HCT116 (cell line): ENCODE results near the gene PODNL1. TPM values are rescaled to one million over a fixed set of nuclear protein-coding genes. Genes with fewer than 3 reads are reported as not detected.

ENCODE experiments used
- ATAC-seq: fragments of 200-7000 bp; cut with Tn5 transposase; 2 replicates; pipeline ENCODE4 v1.9.1; 2020; ENCODE audit warnings: mild to moderate bottlenecking, moderate library complexity
- BruUV-seq: library from RNA; stranded (reverse); fragments of 400-500 nt; replicated peaks from 2 replicates; lab custom pipeline; 2021; lab: Mats Ljungman, UMichigan
- CTCF ChIA-PET: fragments of 300-600 bp; sonication (Branson Sonifier 250); formaldehyde crosslinking; loops from one replicate; lab custom pipeline; 2021; ENCODE audit warnings: antibody characterized with exemption; lab: Charles Lee
- POLR2A ChIA-PET: fragments of 300-600, 350-600 bp; sonication (Branson Sonifier 250); formaldehyde crosslinking; loops from one replicate; lab custom pipeline; 2021; ENCODE audit warnings: antibody characterized with exemption; lab: Charles Lee
- RAD21 ChIA-PET, 2 experiments: fragments of 300-600 bp; sonication (Branson Sonifier 250); formaldehyde crosslinking; loops; one replicate each; lab custom pipeline; 2023; ENCODE audit warnings: low total read pairs in 2 of 2; ENCODE audit not compliant: uncharacterized antibody in 2 of 2, unreplicated experiment in 2 of 2, low non-redundant PET in 1 of 2; lab: Charles Lee
- DNase-seq: peaks from one replicate; pipeline ENCODE4 v3.0.0-alpha.2; 2010; ENCODE audit warnings: low read depth, low spot score
- H2AFZ ChIP-seq: fragments of 200-600 bp; shearing (Covaris generic), sonication (generic); 2 replicates; pipeline ENCODE4 v1.6.1; 2017; ENCODE audit warnings: low read depth, mixed run types, mixed read lengths, antibody characterized with exemption, low read length; ENCODE audit not compliant: poor library complexity, severe bottlenecking
- H3K27ac ChIP-seq: 2 replicates; pipeline ENCODE4 v1.5.1; 2012; ENCODE audit warnings: low read depth, low read length
- H3K27me3 ChIP-seq: fragments of 200-600 bp; sonication (generic); 2 replicates; pipeline ENCODE4 v1.6.1; 2016; ENCODE audit warnings: mixed run types, low read length, mixed read lengths; ENCODE audit not compliant: insufficient read depth
- H3K36me3 ChIP-seq, 2 experiments: fragments of 200-500 bp in 1 of 2; fragments of 200-600 bp in 1 of 2; sonication (Bioruptor generic) in 1 of 2; sonication (generic) in 1 of 2; 2 replicates each; pipeline versions ENCODE4 v1.5.1 to v1.6.1; 2014 to 2016; ENCODE audit warnings: low read length in 2 of 2, inconsistent platforms in 1 of 2, mixed read lengths in 1 of 2, mixed run types in 1 of 2; ENCODE audit not compliant: insufficient read depth in 2 of 2, control insufficient read depth in 1 of 2
- H3K4me1 ChIP-seq, 2 experiments: fragments of 200-600 bp in 1 of 2; sonication (generic) in 1 of 2; 2 replicates each; pipeline versions ENCODE4 v1.5.1 to v1.6.1; 2012 to 2017; ENCODE audit warnings: low read length in 2 of 2, inconsistent platforms in 1 of 2, mild to moderate bottlenecking in 1 of 2, mixed read lengths in 1 of 2, mixed run types in 1 of 2, moderate library complexity in 1 of 2; ENCODE audit not compliant: insufficient read depth in 2 of 2, control insufficient read depth in 1 of 2
- H3K4me2 ChIP-seq: fragments of 200-600 bp; sonication (generic); 2 replicates; pipeline ENCODE4 v1.6.1; 2017; ENCODE audit warnings: mixed run types, low read length, mixed read lengths
- H3K4me3 ChIP-seq, 2 experiments: fragments of 200-600 bp in 1 of 2; sonication (generic) in 1 of 2; replicated peaks in 1 of 2; 2 replicates each; pipeline ENCODE4 v1.5.1; 2011 to 2016; ENCODE audit warnings: low read length in 2 of 2, control low read depth in 1 of 2, low read depth in 1 of 2, mild to moderate bottlenecking in 1 of 2, mixed read lengths in 1 of 2, mixed run types in 1 of 2
- H3K79me2 ChIP-seq: fragments of 200-600 bp; sonication (generic); 2 replicates; pipeline ENCODE4 v1.6.1; 2017; ENCODE audit warnings: mild to moderate bottlenecking, mixed run types, low read length, moderate library complexity, mixed read lengths; ENCODE audit not compliant: insufficient read depth
- H3K9ac ChIP-seq: fragments of 200-600 bp; sonication (generic); 2 replicates; pipeline ENCODE4 v1.6.1; 2016; ENCODE audit warnings: low read length, mixed read lengths
- H3K9me2 ChIP-seq: fragments of 200-600 bp; sonication (generic), shearing (Covaris generic); 2 replicates; pipeline ENCODE4 v1.6.1; 2017; ENCODE audit warnings: mixed run types, mild to moderate bottlenecking, moderate library complexity; ENCODE audit not compliant: insufficient read depth
- H3K9me3 ChIP-seq, 2 experiments: fragments of 200-500 bp in 1 of 2; fragments of 200-600 bp in 1 of 2; sonication (Bioruptor generic) in 1 of 2; sonication (generic) in 1 of 2; 2 replicates each; pipeline ENCODE4 v1.6.1; 2014 to 2017; ENCODE audit warnings: low read length in 2 of 2, mixed read lengths in 2 of 2, inconsistent platforms in 1 of 2, low read depth in 1 of 2, mild to moderate bottlenecking in 1 of 2, mixed run types in 1 of 2, moderate library complexity in 1 of 2; ENCODE audit not compliant: control insufficient read depth in 1 of 2, insufficient read depth in 1 of 2
- H4K20me1 ChIP-seq: fragments of 200-600 bp; sonication (generic), shearing (Covaris generic); 2 replicates; pipeline ENCODE4 v1.6.1; 2017; ENCODE audit warnings: mixed run types, mild to moderate bottlenecking, moderate library complexity; ENCODE audit not compliant: insufficient read depth
- CBX3 ChIP-seq: IDR thresholded peaks from 2 replicates; pipeline ENCODE4 v1.6.1; 2012; ENCODE audit warnings: low read depth
- CEBPB ChIP-seq: IDR thresholded peaks from 2 replicates; pipeline ENCODE4 v1.6.1; 2012; ENCODE audit warnings: low read depth
- CTCF ChIP-seq, 3 experiments: fragments of 200-600 bp in 1 of 3; sonication (generic) in 1 of 3; IDR thresholded peaks in 2 of 3; conservative IDR thresholded peaks in 1 of 3; 2 replicates each; pipeline ENCODE4 v1.5.1; 2012 to 2017; ENCODE audit warnings: low read depth in 2 of 3, low read length in 2 of 3, antibody characterized with exemption in 1 of 3, borderline replicate concordance in 1 of 3, control low read depth in 1 of 3, mild to moderate bottlenecking in 1 of 3, mixed read lengths in 1 of 3, mixed run types in 1 of 3, moderate library complexity in 1 of 3; ENCODE audit not compliant: insufficient read depth in 1 of 3
- ELF1 ChIP-seq: IDR thresholded peaks from 2 replicates; pipeline ENCODE4 v1.6.1; 2012; ENCODE audit warnings: low read depth, borderline replicate concordance
- EZH2 ChIP-seq: fragments of 200-600 bp; sonication (generic); IDR thresholded peaks from 2 replicates; pipeline ENCODE4 v1.6.1; 2017; ENCODE audit warnings: antibody characterized with exemption, mixed run types
- EZH2phosphoT487 ChIP-seq: fragments of 200-600 bp; IDR thresholded peaks from 2 replicates; pipeline ENCODE4 v1.6.1; 2018; ENCODE audit warnings: antibody characterized with exemption, borderline replicate concordance
- FOSL1 ChIP-seq: IDR thresholded peaks from 2 replicates; pipeline ENCODE4 v1.6.1; 2012; ENCODE audit warnings: low read depth
- MAX ChIP-seq: IDR thresholded peaks from 2 replicates; pipeline ENCODE4 v1.6.1; 2012
- POLR2A ChIP-seq: IDR thresholded peaks from 2 replicates; pipeline ENCODE4 v1.7.0; 2011; ENCODE audit warnings: borderline replicate concordance; ENCODE audit not compliant: insufficient read depth, insufficient read length; ENCODE audit errors: extremely low read depth
- POLR2AphosphoS5 ChIP-seq: IDR thresholded peaks from 2 replicates; pipeline ENCODE4 v1.6.1; 2011; ENCODE audit warnings: mild to moderate bottlenecking, low read depth, low read length, moderate library complexity
- RAD21 ChIP-seq: IDR thresholded peaks from 2 replicates; pipeline ENCODE4 v1.6.1; 2012; ENCODE audit warnings: low read depth, mild to moderate bottlenecking
- TCF7L2 ChIP-seq: IDR thresholded peaks from 2 replicates; pipeline ENCODE4 v1.7.0; 2011; ENCODE audit warnings: borderline replicate concordance, inconsistent platforms; ENCODE audit not compliant: insufficient read depth, insufficient read length; ENCODE audit errors: extremely low read depth
- YY1 ChIP-seq: IDR thresholded peaks from 2 replicates; pipeline ENCODE4 v1.6.1; 2011; ENCODE audit warnings: low read length, low read depth, moderate library complexity, mild to moderate bottlenecking; ENCODE audit not compliant: insufficient replicate concordance; ENCODE audit errors: extremely low read depth
- ZBTB33 ChIP-seq: IDR thresholded peaks from 2 replicates; pipeline ENCODE4 v1.6.1; 2011; ENCODE audit warnings: mild to moderate bottlenecking, low read length, moderate library complexity; ENCODE audit not compliant: insufficient replicate concordance; ENCODE audit errors: extremely low read depth
- ZFX ChIP-seq: fragments of 450-650 bp; IDR thresholded peaks from 2 replicates; pipeline ENCODE4 v1.6.1; 2017
- ZNF274 ChIP-seq: fragments of 200-500 bp; sonication (Bioruptor generic); IDR thresholded peaks from 2 replicates; pipeline ENCODE4 v1.6.1; 2014; ENCODE audit warnings: mild to moderate bottlenecking, low read depth, low read length, inconsistent platforms
- intact Hi-C: fragments of 100-400 bp; cut with micrococcal nuclease; formaldehyde crosslinking; loops from 2 replicates; pipeline ENCODE4 v1.10.0; 2022
- total RNA-seq: library from RNA; stranded (reverse); gene quantifications from one replicate; pipeline ENCODE4 v1.2.1, GENCODE V29; 2021; ENCODE audit not compliant: unreplicated experiment

PODNL1 gene
- total RNA-seq, 1 experiment from 2014 or later = 0.71 TPM

GRCh38 chr19:13961826-13962698 is 23.8 kb upstream of the PODNL1 start:
- H3K4me2 ChIP-seq = no peak overlapping the region

More at GRCh38 chr19:13961826-13962698, 23.8 kb upstream of the PODNL1 start:
- intact Hi-C loops = no loop called here
- BruUV-seq = no TSS peak
- Histone ChIP-seq H3K9ac (no peak overlapping the region), H3K36me3 (peaks cover 7 to 12% of the 10 kb centered on the region in 2 experiments; a peak in 3 of 4 replicates), H3K9me2 (no peaks in the 10 kb centered on the region), H2AFZ (no peak overlapping the region), H3K79me2 (no peaks in the 10 kb centered on the region), H3K9me3 (no peaks in the 10 kb centered on the region), H4K20me1 (no peaks in the 10 kb centered on the region), H3K4me3 (no peak overlapping the region), H3K27me3 (no peaks in the 10 kb centered on the region), H3K4me1 (no peaks in the 10 kb centered on the region), H3K27ac (no peak overlapping the region)
- DNase-seq (no peak), ATAC-seq (no peak)
- ChIA-PET POLR2A (interaction anchor here (0.6 kb wide), 1 partner anchor 109 kb away, joined by 4 read pairs; no protein-coding TSS in a partner anchor), RAD21 (interaction anchor here in 1 of 2 experiments (0.6 kb wide), 1 partner anchor 40 kb away, joined by 7 read pairs; no protein-coding TSS in a partner anchor), CTCF (no interaction called here)
- no peak for TF ChIP-seq POLR2AphosphoS5
- no peak for TF ChIP-seq ZFX
- no peak for TF ChIP-seq CBX3
- no peak for TF ChIP-seq YY1
- TF ChIP-seq CTCF (IDR thresholded peaks at IDR 0.05 in 2 of 3, conservative IDR thresholded peaks at IDR 0.05 in 1 of 3; ENCODE audit: borderline replicate concordance in 1 of 3, insufficient read depth in 1 of 3, low read depth in 2 of 3, low read length in 2 of 3) = no peak
- no peak for TF ChIP-seq FOSL1
- no peak for TF ChIP-seq MAX
- no peak for TF ChIP-seq POLR2A
- TF ChIP-seq EZH2 = no peak
- TF ChIP-seq TCF7L2 = no peak
- no peak for TF ChIP-seq RAD21
- no peak for TF ChIP-seq EZH2phosphoT487
- no peak for TF ChIP-seq ZBTB33
- TF ChIP-seq ELF1 = no peak
- TF ChIP-seq ZNF274 = no peak
- no peak for TF ChIP-seq CEBPB
